ENCODE results near the gene KCP. TPM values are rescaled to one million over a fixed set of nuclear protein-coding genes. Genes with fewer than 3 reads are reported as not detected.

Gene KCP
- total RNA-seq, 1 experiment from 2014 or later = 2.7 TPM

DNA sequence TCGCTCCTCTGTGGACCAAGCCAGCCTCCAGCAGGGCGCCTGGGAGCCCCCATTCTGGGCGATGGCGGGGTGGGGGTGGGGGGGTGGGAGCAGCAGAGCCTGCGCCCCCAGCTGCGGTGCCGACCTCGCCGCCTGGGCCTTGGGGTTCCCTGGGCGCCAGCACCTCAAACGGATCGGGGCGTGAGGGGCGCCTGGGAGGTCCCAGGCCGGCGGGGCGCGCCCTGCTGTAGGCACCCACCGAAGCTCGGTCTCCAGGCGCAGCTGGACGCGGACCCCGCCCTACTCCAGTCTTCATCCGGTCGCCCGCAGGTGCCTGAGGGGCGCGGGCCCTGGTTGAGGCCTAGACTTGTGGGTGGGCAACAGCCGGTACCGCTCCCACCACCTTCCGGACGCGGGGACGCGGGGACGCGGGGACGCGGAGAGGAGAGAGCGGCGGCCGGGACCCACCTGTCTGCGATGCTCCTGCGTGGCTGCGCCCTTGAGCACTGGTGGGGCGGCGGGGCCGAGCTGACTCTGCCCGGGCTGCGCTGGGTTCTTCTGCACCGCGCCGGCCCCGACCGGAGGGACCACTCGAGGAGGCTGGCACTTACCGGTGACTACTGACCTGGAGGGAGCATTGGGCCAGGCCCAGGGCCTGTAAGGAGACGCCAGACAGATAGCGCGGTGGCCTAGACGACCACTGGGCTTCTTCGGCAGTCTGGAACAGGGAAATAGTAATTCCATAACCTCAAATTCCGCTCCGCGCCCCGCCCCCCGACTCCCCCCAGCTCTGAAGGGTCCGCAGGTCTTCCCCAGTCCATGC, 5.5 kb upstream of the KCP start (continued):
- TF ChIP-seq CBFB (CRISPR knock-in tag; IDR thresholded peaks at IDR 0.05; ENCODE audit: low read depth) (no peak), GRHL2 (CRISPR knock-in tag; IDR thresholded peaks at IDR 0.05; ENCODE audit: insufficient replicate concordance, severe bottlenecking) (no peak)
- TF ChIP-seq, protein P1, sequence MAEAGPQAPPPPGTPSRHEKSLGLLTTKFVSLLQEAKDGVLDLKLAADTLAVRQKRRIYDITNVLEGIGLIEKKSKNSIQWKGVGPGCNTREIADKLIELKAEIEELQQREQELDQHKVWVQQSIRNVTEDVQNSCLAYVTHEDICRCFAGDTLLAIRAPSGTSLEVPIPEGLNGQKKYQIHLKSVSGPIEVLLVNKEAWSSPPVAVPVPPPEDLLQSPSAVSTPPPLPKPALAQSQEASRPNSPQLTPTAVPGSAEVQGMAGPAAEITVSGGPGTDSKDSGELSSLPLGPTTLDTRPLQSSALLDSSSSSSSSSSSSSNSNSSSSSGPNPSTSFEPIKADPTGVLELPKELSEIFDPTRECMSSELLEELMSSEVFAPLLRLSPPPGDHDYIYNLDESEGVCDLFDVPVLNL (CRISPR knock-in tag; IDR thresholded peaks at IDR 0.05; ENCODE audit: borderline replicate concordance, low read depth) = no peak

DNA sequence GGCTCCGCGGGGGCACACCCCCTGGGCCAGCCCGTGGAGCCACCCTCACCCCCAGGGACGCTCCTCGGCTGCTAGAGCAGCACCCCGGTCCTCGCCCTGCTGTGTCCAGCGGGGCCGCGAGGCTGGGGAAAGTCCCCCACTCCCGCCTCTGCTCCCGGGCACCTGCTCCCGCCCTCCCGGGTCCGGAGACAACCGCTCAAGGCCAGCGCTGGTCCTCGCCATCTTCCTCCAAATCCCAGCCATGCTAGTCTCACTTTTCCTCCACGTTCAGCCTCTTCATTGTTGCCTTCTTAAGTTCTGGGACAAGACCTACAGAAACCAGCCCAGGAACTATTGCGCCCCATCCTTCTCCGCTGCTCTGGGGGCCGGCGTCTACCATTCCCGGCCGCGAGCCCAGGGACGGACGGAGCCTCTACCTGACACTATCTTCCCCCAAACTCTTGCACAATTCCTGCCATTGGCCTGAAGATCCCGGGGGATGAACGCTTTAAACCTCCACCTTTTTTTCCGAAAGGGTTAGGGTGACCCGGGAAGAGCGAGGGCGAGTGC, 4.8 kb upstream of the KCP start:
- Mint-ChIP-seq H3K4me3 (peak overlapping the region; percentile 90), H3K27ac (no peak overlapping the region), H3K4me1 (peaks cover 24% of the 10 kb centered on the region), H3K36me3 (no peaks in the 10 kb centered on the region), H3K9me3 (no peaks in the 10 kb centered on the region), H3K27me3 (ENCODE audit: low read depth) (peaks cover 80% of the 10 kb centered on the region)
- DNase-seq (ENCODE audit: low spot score) (no peak), ATAC-seq (no peak)
- ChIA-PET CTCF (interaction anchor here (1.1 to 2.4 kb wide), 4 partner anchors 31 to 39 kb away, joined by 3 to 15 read pairs (median 5); no protein-coding TSS in a partner anchor), POLR2A (no interaction called here)
- no peak for TF ChIP-seq ATF3 (CRISPR knock-in tag; conservative IDR thresholded peaks at IDR 0.05)
- no peak for TF ChIP-seq JUN (CRISPR knock-in tag; IDR thresholded peaks at IDR 0.05)
- TF ChIP-seq ZMAT4 (CRISPR knock-in tag; IDR thresholded peaks at IDR 0.05) = no peak
- TF ChIP-seq ZNF263 (CRISPR knock-in tag; IDR thresholded peaks at IDR 0.05; ENCODE audit: low read depth) = no peak
- no peak for TF ChIP-seq NFATC4 (CRISPR knock-in tag; IDR thresholded peaks at IDR 0.05)
- no peak for TF ChIP-seq ETV6 (CRISPR knock-in tag; IDR thresholded peaks at IDR 0.05)
- TF ChIP-seq, protein P2, sequence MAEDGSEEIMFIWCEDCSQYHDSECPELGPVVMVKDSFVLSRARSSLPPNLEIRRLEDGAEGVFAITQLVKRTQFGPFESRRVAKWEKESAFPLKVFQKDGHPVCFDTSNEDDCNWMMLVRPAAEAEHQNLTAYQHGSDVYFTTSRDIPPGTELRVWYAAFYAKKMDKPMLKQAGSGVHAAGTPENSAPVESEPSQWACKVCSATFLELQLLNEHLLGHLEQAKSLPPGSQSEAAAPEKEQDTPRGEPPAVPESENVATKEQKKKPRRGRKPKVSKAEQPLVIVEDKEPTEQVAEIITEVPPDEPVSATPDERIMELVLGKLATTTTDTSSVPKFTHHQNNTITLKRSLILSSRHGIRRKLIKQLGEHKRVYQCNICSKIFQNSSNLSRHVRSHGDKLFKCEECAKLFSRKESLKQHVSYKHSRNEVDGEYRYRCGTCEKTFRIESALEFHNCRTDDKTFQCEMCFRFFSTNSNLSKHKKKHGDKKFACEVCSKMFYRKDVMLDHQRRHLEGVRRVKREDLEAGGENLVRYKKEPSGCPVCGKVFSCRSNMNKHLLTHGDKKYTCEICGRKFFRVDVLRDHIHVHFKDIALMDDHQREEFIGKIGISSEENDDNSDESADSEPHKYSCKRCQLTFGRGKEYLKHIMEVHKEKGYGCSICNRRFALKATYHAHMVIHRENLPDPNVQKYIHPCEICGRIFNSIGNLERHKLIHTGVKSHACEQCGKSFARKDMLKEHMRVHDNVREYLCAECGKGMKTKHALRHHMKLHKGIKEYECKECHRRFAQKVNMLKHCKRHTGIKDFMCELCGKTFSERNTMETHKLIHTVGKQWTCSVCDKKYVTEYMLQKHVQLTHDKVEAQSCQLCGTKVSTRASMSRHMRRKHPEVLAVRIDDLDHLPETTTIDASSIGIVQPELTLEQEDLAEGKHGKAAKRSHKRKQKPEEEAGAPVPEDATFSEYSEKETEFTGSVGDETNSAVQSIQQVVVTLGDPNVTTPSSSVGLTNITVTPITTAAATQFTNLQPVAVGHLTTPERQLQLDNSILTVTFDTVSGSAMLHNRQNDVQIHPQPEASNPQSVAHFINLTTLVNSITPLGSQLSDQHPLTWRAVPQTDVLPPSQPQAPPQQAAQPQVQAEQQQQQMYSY (CRISPR knock-in tag; IDR thresholded peaks at IDR 0.05) = no peak
- TF ChIP-seq CTCF (IDR thresholded peaks at IDR 0.05) = no peak

DNA sequence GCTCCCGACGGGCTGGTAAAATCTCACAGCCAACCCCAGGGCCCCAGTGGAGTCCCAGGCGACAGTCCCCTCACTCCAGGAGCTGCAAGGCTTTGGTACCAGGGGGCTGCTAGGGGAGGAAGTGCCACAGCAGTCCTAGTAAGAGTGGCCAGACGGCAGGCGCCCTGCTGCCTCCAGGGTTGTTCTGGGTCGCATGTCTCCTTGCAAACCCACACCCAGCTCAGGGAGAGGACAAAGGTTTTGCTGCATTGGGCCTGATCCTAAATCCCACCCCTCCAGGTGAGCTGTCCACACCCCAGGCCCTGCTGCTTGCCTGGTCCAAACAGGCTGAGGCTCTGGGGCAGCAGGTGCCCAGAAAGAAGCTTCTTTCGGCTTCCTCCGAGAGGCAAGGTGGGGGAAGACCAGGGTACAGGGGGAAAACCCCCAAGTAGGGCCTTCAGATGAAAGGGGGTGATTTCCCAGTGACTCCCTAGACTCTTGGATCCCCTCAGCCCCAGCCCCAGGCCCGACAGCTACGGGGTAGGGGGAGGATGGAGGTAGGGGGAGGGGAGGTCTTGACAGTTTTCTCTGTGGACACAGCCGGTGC, 4.2 kb upstream of the KCP start:
- Mint-ChIP-seq H3K27ac (no peak overlapping the region), H3K27me3 (ENCODE audit: low read depth) (peaks cover 81% of the 10 kb centered on the region), H3K9me3 (no peaks in the 10 kb centered on the region), H3K36me3 (no peaks in the 10 kb centered on the region), H3K4me3 (peak overlapping the region; percentile 41), H3K4me1 (peaks cover 24% of the 10 kb centered on the region)
- CTCF ChIA-PET = interaction anchor here (0.8 to 2.4 kb wide), 6 partner anchors 23 to 177 kb away, joined by 3 to 15 read pairs (median 4); partner anchors contain the start of gene IRF5
- ATAC-seq (no peak), DNase-seq (ENCODE audit: low spot score) (no peak)
- TF ChIP-seq NFE2L1 (CRISPR knock-in tag; IDR thresholded peaks at IDR 0.05) = no peak
- TF ChIP-seq ZNF423 (CRISPR knock-in tag; IDR thresholded peaks at IDR 0.05) = 0 out of 2 replicates have a peak, but pooled peaks have one; percentile 9
- POLR2A ChIA-PET = interaction anchor here (1.1 kb wide), 1 partner anchor 140 kb away, joined by 4 read pairs; no protein-coding TSS in a partner anchor
